NCI-H187 (cell line): ENCODE data around the gene EIF5A.
"Not testable (repeated sequence)": the region's sequence is repeated elsewhere in the genome, so short reads cannot be mapped to it uniquely, and the experiment has no call there.

ENCODE experiments used
- DNase-seq, 2 experiments: peaks; one replicate each; lab custom pipeline; 2025; lab: John Stamatoyannopoulos, UW

The EIF5A gene

DNA sequence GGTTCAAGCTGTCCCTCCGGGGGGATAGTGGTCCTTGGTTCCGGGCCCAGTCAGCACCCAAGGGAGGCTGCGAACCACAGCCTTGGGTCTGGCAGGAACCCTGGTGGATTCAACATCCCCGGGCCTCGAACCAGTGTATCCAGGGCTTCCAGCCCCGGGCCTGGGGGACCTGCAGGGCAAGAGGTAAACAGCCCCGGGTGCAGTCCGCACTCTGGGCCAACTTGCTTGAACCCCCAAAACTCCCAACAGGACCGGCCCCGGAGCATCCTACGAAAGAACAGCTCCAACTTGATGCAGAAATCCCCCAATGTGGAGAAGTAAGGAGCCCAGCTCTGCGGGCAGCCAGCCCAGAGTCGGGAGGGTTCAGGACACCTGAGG is 23.2 kb downstream of the EIF5A start:
- DNase-seq = no peak

DNA sequence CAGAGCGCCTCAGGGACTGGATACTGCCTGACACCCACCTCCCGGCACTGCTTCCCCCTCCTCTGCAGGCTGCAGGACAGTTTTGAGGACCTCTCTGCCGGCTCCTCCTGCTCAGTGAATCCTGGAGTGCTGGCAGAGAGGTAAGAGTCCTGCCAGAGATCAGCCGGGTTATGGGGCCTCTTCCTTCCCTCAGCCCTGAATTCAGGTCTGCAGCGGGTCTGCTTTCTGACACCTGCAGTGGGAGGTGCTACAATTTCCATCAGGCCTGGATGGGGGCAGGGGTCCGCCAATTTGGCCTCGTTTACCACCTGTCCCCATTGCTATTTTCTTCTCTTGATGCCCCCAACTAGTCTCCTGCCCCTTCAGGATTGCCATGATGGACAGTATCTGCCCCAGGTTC is 24.7 kb downstream of the EIF5A start:
- no peak for DNase-seq

DNA sequence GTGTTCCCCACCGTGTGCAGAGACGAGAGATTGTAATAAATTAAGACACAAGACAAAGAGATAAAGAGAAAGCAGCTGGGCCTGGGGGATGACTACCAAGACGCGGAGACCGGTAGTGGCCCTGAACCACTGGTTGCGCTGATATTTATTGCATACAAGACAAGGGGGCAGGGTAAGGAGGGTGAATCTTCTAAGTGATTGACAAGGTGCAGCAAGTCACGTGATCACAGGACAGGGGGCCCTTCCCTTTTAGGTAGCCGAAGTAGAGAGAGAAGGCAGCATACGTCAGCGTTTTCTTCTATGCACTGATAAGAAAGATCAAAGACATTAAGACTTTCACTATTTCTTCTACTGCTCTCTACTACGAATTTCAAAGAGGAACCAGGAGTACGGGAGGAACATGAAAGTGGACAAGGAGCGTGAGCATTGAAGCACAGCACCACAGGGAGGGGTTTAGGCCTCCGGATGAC is 25.2 kb downstream of the EIF5A start:
- DNase-seq = not testable (repeated sequence)

GRCh38 chr17:7334938-7335538 is 27.6 kb downstream of the EIF5A start:
- no peak for DNase-seq

DNA sequence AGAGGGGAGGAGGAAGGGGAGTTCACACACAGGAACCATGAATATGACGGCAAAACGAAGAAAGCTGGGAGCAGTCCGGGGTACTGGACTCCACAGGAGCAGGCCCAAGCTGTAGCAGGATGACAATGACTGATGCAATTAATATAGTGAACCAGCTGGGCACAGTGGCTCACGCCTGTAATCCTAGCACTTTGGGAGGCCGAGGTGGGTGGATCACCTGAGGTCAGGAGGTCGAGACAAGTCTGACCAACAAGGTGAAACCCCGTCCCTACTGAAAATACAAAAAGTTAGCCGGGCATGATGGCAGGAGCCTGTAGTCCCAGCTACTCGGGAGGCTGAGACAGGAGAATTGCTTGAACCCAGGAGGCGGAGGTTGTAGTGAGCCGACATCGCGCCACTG is 28.3 kb downstream of the EIF5A start:
- not testable (repeated sequence) for DNase-seq

DNA sequence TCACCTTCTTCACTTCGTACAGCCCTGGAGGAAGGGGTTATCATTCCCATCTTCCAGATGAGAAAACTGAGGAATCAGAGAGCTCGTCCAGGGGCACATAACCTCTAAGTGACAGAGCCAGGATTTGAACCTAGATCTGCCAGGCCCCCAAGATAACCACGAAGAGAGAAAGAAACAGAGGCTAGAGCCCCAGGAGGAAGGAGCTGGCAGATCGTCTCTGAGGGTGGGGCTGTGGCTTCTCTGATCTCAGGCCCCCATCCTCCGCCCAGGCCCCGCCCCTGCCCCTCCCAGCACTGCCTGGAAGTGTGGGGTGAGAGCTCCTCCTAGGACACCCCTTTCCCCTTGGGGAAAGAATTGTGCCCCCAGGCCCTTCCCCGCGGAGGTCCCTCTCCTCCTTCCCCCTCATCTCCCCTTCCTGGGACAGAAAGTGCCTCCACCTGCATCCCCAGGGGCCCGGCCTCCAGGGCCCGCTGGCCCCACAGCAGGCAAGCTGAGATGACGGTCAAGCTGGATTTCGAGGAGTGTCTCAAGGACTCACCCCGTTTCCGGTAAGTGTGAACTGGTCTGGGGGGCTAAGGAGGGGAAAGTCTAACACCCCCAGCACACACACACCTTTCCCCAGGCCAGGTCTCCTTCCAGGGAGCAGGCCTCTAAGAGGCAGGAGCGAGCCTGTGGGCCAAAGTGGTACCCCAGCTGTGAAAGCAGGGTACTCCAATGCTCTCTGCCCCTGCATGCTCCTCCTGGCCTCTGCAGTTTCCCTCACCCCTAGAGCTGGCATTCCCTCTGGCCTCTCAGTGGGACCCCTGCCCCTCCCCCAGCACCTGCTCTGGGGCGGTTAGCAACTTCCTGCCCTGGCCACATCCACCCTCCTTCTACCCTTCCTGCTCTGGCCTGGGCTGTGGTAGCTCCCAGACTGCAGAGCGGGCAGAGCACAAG is 29.1 kb downstream of the EIF5A start, which contains the start of gene ACAP1:
TSS of gene ACAP1 (plus strand) at position 290 of the 936 bp plus-strand sequence. CDS start at position 496, 206 bp downstream.
- DNase-seq = no peak

- not testable (repeated sequence) for DNase-seq
Measured at GRCh38 chr17:7337600-7337999, 30.2 kb downstream of the EIF5A start.

GRCh38 chr17:7340179-7340578 is 32.8 kb downstream of the EIF5A start:
- no peak for DNase-seq

DNA sequence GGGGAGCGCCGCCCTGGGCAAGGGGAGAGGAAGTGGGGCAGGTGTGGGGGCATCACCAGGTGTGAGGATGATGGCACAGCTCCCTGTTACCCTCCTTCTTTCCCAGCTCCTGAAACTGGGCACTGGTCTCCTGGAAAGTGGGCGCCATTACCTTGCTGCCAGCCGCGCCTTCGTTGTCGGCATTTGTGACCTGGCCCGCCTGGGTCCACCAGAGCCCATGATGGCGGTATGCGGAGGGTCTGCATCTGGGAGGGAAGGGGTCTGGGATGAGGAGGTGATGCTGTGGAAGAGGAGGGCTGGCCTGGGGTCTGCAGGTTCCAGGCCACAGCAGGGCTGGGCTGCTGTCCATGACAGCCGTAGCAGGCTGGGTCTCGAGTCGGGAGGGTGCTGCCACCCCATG is 34.4 kb downstream of the EIF5A start:
- DNase-seq = no peak

- no peak for DNase-seq
Measured at GRCh38 chr17:7343250-7343649, 35.8 kb downstream of the EIF5A start.

DNA sequence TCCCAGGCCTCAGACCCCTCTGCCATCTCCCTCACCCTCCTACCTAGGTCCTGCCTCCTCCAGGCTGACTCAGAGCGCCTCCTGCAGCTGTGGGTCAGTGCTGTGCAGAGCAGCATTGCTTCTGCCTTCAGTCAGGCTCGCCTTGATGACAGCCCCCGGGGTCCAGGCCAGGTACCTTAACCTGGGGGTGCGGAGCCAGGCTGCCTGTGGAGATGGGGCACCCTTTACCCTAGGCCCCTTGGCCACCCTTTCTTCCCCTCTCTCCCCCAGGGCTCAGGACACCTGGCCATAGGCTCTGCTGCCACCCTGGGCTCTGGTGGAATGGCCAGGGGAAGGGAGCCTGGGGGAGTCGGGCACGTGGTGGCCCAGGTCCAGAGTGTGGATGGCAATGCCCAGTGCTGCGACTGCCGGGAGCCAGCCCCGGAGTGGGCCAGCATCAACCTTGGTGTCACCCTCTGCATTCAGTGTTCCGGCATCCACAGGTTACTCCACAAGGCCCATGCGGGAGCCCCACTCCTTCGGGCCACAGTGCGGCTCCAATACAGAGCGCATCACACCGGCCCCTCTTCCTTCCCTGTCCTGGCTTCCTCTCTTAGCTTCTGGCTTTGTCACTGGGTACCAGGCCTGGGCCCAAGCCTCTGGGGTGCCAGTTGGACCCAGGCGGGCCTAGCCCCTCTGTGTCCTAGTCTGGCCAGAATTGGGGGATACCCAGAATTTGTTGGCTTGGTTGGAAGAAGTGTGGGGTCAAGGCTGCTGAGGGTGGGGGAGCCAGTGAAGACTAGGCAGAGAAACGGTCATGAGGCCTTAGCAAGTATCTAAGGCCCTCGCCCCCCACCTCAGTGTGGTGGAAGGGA is 39.6 kb downstream of the EIF5A start:
- no peak for DNase-seq

- no peak for DNase-seq
Measured at GRCh38 chr17:7347630-7348477, 40.4 kb downstream of the EIF5A start.

DNA sequence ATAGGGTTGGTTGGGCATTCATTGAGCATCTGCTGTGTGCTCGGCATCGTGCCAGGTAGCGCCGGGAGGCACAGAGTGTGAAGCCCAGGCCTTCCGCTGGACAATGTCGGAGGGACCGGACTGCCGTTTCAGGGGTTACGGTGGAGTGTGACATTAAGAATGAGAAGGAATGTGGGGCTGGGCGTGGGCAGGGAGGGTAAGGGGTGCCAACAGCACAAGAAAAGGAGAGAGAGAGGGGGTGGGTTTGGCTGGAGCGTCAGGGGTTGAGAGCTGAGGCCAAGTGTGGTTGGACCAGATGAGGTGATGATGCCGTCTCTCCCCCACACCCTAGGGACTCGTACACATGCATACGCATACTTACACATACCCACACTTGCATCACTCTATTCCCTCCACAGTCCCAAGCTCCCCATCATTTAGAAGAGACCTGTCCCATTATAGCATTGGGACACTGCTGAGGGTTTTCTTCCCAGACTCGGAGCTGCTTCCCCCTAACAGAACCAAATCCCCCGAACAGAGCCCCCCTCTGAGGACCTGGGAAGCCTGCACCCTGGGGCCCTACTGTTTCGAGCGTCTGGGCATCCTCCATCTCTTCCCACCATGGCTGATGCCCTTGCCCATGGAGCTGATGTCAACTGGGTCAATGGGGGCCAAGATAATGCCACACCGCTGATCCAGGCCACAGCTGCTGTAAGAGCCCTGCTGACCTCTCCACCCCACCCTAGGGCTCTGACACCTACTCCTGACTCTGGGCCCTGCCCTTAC is 41.2 kb downstream of the EIF5A start:
- no peak for DNase-seq

- no peak for DNase-seq
Measured at GRCh38 chr17:7351665-7352502, 44.5 kb downstream of the EIF5A start, which contains the start of gene KCTD11. Gene KCTD11, plus strand, starts transcription at chr17:7352162.

DNA sequence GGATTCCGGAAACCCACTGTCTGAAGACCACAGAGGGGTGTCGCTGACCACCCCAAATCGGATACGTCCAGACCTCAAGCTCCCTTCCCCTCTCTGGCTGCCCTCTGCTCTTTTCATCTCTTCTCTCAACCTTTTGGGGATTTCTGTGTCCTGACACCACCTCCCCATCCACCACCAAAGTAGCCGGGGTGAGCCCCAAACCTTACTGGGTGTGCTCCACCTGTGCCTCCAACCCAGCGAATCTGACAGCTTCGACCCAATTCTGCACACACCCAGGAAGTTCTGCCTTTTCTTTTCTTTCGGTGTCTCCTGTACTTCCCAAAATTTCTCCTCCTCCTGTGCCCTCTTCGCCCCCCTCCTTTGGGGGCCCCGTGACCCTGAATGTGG is 45.1 kb downstream of the EIF5A start:
- DNase-seq = no peak

GRCh38 chr17:7352910-7353635 is 45.6 kb downstream of the EIF5A start:
- no peak for DNase-seq

GRCh38 chr17:7354262-7354843 is 46.9 kb downstream of the EIF5A start:
- DNase-seq = no peak

DNA sequence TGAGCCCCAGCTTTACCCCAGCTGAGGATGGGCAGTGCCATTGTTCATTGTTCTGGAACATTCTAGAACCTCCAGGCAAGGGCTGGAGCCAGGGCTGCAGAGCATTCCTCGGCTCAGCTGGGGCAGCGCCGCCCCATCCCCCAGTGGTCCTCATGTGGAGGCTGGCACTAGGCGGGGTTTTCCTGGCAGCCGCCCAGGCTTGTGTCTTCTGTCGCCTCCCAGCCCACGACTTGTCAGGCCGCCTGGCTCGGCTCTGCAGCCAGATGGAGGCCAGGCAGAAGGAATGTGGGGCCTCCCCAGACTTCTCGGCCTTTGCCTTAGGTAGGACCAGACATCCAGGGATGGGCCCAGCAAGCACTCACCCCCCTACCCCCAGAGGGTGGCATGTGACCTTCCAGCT is 47.6 kb downstream of the EIF5A start, which contains the start of gene TMEM95:
TSS of gene TMEM95 (plus strand) at position 104 of the 400 bp plus-strand sequence. CDS start at position 153, 49 bp downstream.
- no peak for DNase-seq
